HG02973 (cell line): ENCODE measurements around the gene SKP2.
"Not testable (repeated sequence)": the region's sequence is repeated elsewhere in the genome, so short reads cannot be mapped to it uniquely, and the experiment has no call there.

ENCODE experiments used
- ATAC-seq: cut with Tn5 transposase; IDR thresholded peaks from one replicate; pipeline ENCODE4 v1.9.1; 2021; ENCODE audit warnings: moderate library complexity; ENCODE audit not compliant: unreplicated experiment

Gene SKP2

DNA sequence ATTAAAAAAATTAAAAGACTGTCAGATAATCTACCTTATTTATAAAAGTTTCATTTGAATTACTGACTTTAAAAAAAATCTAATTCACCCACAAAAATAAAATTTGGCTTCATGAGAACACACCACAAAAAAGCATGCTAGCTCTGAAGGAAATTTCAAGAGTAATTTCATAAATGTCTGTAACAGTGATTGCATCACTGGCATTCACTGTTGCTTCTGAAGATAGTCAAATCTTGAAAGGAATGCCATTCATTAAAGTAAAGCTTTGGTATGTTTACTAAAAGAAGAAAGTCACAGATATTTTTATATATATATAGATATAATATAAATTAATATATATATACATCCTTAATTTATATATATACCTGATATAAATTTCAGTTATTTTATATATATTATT lies 46.4 kb downstream of the SKP2 start:
- ATAC-seq: no peak

- ATAC-seq: not testable (repeated sequence)
These were observed 46.9 kb downstream of the SKP2 start for GRCh38 chr5:36198783-36199182.

DNA sequence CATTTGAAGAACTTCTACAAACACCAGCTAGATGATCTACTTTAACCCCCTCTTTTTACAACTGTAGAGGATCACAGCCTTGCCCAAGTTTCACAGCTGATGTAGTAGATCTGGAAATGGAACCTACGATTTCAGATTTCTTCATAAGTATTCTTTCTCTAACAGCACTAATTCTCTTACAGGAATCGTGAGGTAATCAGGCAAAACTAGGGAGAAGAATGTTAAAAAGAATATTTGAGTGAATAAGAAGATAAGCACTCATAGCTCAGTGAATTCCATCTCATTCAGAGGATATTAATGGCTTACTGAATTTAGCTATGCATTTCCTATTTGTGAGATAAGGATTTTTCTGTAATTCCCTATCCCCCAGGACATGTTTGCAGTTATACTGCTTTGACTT lies 47.7 kb downstream of the SKP2 start:
- no peak for ATAC-seq

- no peak for ATAC-seq
These were observed 48.6 kb downstream of the SKP2 start for GRCh38 chr5:36200513-36200912.

DNA sequence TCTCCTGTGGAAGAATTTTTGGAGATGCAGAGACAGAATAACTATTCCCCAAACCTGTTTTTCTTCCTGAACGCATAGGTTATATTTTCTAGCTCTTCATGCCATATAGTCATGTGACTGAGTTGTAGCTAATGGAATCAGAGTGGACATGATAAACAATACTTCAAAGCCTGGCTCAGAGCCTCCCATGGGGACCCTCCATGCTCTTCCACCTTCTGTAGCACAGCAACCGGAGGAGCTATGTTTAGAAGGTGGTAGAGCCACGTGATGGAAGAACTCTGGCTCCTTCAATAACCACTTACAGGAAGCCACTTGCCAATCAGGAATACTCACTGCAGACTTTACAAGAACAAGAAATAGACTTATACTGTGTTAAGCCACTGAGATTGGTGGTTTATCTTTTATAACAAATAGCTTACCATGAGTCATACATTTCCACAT lies 50.6 kb downstream of the SKP2 start:
- ATAC-seq: no peak

DNA sequence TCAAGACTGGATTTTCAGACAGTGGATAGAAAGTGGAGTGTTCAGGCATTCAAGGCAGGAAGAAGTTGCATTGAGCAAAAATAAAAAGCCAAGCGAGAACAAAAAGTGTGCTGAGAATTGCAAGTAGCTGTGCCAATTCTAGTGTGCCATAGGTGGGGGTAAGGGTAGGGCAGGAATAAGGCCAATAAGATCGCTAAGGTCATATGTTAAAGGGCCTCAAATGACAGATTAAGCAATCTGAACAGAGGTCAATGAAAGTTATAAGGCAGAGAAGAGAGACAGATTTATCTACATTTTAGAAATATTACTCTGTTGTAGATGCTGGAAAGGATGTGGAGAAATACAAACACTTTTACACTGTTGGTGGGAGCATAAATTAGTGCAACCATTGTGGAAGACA lies 53.4 kb downstream of the SKP2 start:
- no peak for ATAC-seq

DNA sequence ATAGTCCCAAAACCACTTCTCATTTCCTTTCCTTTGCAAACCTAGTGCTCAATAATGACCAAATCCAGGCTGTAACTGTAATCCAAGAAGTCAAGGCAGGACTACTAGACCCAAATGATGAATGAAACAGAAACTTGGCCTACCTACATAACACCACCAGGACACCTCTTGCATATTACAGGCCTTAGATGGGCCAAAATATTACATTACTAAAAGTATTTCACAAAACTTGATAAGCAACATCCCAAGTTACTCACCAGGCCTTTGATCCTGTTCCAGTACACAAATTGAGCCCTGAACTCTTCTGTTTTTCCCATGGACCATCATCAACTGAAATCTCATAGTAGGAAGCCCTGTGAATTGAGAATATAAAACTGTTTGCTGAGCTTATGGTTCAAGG lies 55.0 kb downstream of the SKP2 start:
- ATAC-seq: no peak

GRCh38 chr5:36208786-36209185 lies 56.9 kb downstream of the SKP2 start:
- ATAC-seq: no peak

- no peak for ATAC-seq
These were observed 57.8 kb downstream of the SKP2 start for GRCh38 chr5:36209664-36210063.

GRCh38 chr5:36214436-36214835 lies 62.5 kb downstream of the SKP2 start:
- ATAC-seq: no peak

GRCh38 chr5:36215910-36216309 lies 64.0 kb downstream of the SKP2 start:
- ATAC-seq: no peak

- no peak for ATAC-seq
These were observed 65.7 kb downstream of the SKP2 start for GRCh38 chr5:36217567-36217966.

DNA sequence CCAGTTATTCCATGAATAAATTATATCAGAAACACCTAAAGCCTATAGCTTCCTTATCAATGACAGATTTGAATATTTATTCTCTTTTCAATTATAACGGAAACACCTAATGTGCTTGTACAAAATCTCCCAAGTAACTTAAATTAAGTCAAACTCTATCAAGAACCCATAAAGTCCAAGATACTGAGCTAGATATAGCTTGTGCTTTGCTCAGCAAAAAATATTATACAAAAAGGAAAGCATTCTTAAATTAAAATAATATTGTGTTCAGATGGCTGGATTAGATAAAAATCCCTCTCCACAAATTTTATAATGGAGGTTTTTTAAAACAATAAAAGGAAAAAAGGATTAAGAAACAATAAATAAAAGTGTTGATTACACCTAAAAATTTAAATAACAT lies 66.1 kb downstream of the SKP2 start:
- no peak for ATAC-seq

GRCh38 chr5:36222620-36223019 lies 70.7 kb downstream of the SKP2 start:
- no peak for ATAC-seq

DNA sequence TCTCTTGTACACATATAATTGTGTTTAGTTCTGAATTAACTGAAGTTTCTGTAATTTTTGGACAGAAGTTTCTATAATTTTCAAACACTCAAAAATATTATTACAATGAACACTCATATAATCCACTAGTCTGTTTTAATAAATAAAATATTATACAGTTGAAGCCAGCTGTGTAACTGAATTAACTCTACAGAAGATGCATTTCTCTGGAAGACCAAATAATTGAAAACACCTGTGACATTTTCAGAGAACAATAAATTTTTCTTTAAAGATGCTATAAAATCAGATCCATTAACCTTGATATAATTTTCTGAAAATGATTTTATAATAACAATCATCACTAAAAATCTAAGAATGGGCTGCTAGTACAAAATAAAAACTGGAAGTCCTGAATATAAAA lies 75.1 kb downstream of the SKP2 start:
- ATAC-seq: no peak

GRCh38 chr5:36228505-36228904 lies 76.6 kb downstream of the SKP2 start:
- no peak for ATAC-seq

DNA sequence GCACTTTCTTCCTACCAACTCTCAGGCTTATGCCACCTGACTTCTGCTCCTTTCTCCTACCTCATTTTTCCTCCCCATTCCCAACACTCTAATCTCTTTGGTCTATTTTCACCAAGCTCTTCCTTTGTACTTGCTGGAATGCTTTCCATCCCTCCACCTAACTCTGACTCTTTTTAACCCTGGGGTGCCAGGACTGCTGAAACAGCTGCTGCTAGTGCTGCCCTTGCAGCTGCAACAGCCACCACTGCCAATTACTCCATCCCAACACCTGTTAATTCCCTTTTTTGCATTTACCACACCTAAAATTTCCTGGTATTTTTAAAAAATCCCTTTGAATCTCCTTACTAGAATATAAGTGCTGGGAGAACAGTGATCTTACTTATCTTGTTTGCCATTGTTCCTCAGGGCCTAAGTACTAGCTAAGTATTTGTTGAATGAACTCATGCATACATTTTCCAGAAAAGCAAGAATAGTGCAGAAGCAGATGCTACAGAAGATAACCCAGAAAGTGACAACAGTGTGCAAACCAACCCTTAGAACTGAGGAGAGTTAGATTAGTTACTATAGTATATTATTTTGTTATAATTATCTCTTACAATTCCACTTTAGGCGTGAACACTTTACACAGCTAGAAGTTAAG lies 78.4 kb downstream of the SKP2 start:
- ATAC-seq: no peak

DNA sequence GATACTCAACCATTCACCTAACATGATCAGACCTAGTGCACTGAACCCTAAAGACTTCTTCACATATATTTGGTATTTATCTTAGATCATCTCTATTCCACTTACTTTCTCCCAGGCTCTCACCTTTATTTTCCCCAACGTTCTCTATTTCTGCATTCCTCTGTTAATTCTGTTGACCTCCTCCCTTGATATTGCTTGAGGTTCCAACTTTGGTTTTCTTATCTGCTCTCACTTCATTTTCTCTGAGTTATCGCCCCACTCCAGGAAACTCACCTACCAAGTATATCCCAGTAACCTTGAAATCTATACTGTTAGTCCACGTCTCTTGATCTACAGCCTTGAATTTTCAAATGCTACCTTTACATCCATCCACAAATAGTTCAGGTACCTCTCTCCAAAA lies 80.6 kb downstream of the SKP2 start:
- ATAC-seq: no peak
